Loucy (cell line): ENCODE results near the gene LMF2.

Experiments
- EZH2phosphoT487 ChIP-seq: fragments of 200-600 bp; IDR thresholded peaks from 2 replicates; pipeline ENCODE4 v1.6.1; 2018; ENCODE audit warnings: antibody characterized with exemption, mild to moderate bottlenecking, moderate library complexity, borderline replicate concordance
- TF ChIP-seq, protein P1 (sequence below): fragments of 200-600 bp; sonication (generic); conservative IDR thresholded peaks from 2 replicates; pipeline ENCODE4 v1.5.1; 2014; ENCODE audit warnings: mild to moderate bottlenecking, antibody characterized with exemption, low read length

DNA sequence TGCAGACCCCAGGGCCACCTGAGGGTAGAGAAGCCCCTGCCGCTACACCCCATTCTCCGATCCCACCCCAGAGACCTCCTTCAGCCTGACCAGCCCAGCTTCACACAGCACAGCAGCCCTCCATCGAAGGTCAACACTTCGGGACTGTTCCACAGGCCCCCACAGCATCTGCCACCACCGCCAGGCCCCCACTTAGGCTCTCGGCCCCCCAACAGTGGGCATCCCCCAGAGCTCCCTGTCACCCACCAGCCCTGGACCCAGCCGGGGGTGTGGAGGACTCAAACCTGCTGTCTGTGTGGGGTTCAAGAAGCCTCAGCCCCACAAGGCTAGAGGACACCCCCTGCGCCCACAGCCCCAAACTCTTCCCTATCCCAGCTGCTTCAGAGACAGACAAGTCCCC is 38.9 kb downstream of the LMF2 start:
- TF ChIP-seq, protein P1, sequence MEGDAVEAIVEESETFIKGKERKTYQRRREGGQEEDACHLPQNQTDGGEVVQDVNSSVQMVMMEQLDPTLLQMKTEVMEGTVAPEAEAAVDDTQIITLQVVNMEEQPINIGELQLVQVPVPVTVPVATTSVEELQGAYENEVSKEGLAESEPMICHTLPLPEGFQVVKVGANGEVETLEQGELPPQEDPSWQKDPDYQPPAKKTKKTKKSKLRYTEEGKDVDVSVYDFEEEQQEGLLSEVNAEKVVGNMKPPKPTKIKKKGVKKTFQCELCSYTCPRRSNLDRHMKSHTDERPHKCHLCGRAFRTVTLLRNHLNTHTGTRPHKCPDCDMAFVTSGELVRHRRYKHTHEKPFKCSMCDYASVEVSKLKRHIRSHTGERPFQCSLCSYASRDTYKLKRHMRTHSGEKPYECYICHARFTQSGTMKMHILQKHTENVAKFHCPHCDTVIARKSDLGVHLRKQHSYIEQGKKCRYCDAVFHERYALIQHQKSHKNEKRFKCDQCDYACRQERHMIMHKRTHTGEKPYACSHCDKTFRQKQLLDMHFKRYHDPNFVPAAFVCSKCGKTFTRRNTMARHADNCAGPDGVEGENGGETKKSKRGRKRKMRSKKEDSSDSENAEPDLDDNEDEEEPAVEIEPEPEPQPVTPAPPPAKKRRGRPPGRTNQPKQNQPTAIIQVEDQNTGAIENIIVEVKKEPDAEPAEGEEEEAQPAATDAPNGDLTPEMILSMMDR: no peak
- no peak for TF ChIP-seq EZH2phosphoT487
